HCEC 1CT (cell line): Measurements from ENCODE around the gene SENP8.
"Not testable (repeated sequence)": the region's sequence is repeated elsewhere in the genome, so short reads cannot be mapped to it uniquely, and the experiment has no call there.

Experiments used
- DNase-seq: peaks from one replicate; pipeline ENCODE4 v3.0.0-alpha.2; 2017

The SENP8 gene

GRCh38 chr15:72118017-72118978, at the start of gene SENP8, which contains the start of gene MYO9A:
Gene SENP8 (plus strand): TSS chr15:72118403. CDS start chr15:72139624, 21,221 bp downstream.
Gene MYO9A (minus strand): TSS chr15:72118150. CDS start chr15:72046563, 71,587 bp downstream.
- peak; percentile 98 for DNase-seq

- no peak for DNase-seq
Measured at GRCh38 chr15:72068856-72069255, 49.3 kb upstream of the SENP8 start.

- DNase-seq: no peak
Measured at GRCh38 chr15:72070817-72071447, 47.3 kb upstream of the SENP8 start.

GRCh38 chr15:72071448-72071825, 46.8 kb upstream of the SENP8 start:
- not testable (repeated sequence) for DNase-seq

GRCh38 chr15:72074335-72075060, 43.7 kb upstream of the SENP8 start:
- DNase-seq: no peak

- DNase-seq: no peak
Measured at GRCh38 chr15:72077950-72078349, 40.3 kb upstream of the SENP8 start.

GRCh38 chr15:72078887-72079286, 39.3 kb upstream of the SENP8 start:
- DNase-seq: no peak

GRCh38 chr15:72082176-72082575, 36.0 kb upstream of the SENP8 start:
- no peak for DNase-seq

GRCh38 chr15:72086010-72086697, 32.0 kb upstream of the SENP8 start:
- DNase-seq: no peak

GRCh38 chr15:72086920-72087648, 31.1 kb upstream of the SENP8 start:
- DNase-seq: no peak

GRCh38 chr15:72092006-72092405, 26.2 kb upstream of the SENP8 start:
- DNase-seq: no peak

GRCh38 chr15:72092691-72093090, 25.5 kb upstream of the SENP8 start:
- no peak for DNase-seq

GRCh38 chr15:72096796-72097195, 21.4 kb upstream of the SENP8 start:
- DNase-seq: no peak

GRCh38 chr15:72098040-72098439, 20.2 kb upstream of the SENP8 start:
- no peak for DNase-seq

GRCh38 chr15:72099155-72099554, 19.0 kb upstream of the SENP8 start:
- DNase-seq: no peak

- not testable (repeated sequence) for DNase-seq
Measured at GRCh38 chr15:72100551-72100950, 17.7 kb upstream of the SENP8 start.

- no peak for DNase-seq
Measured at GRCh38 chr15:72105111-72105510, 13.1 kb upstream of the SENP8 start.

- DNase-seq: no peak
Measured at GRCh38 chr15:72106068-72106467, 12.1 kb upstream of the SENP8 start.

GRCh38 chr15:72110355-72110754, 7.8 kb upstream of the SENP8 start:
- DNase-seq: peak; percentile 50

- DNase-seq: no peak
Measured at GRCh38 chr15:72112116-72112515, 6.1 kb upstream of the SENP8 start.

GRCh38 chr15:72112805-72113204, 5.4 kb upstream of the SENP8 start:
- DNase-seq: no peak
